ELR (cell line): ENCODE measurements around the gene JARID2.

Experiments used
- DNase-seq: peaks from one replicate; pipeline ENCODE4 v3.0.0-alpha.2; 2015; ENCODE audit warnings: low read depth

The JARID2 gene

DNA sequence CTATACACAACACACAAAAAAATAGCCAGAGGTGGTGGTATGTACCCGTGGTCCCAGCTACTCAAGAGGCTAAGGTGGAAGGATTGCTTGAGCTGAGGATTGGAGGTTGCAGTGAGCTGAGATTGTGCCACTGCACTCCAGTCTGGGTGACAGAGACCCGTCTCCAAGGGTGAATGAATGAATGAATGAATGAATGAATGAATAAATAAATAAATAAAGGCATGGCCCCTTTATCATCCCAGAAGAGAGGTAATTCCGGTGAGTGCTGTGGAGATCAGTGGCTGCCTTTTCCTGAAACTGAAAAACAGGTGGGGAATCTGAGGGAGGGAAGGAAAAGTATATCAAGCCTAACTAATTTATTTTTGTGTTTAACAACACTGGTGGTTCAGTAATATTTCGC lies 90.0 kb downstream of the JARID2 start:
- DNase-seq: no peak

DNA sequence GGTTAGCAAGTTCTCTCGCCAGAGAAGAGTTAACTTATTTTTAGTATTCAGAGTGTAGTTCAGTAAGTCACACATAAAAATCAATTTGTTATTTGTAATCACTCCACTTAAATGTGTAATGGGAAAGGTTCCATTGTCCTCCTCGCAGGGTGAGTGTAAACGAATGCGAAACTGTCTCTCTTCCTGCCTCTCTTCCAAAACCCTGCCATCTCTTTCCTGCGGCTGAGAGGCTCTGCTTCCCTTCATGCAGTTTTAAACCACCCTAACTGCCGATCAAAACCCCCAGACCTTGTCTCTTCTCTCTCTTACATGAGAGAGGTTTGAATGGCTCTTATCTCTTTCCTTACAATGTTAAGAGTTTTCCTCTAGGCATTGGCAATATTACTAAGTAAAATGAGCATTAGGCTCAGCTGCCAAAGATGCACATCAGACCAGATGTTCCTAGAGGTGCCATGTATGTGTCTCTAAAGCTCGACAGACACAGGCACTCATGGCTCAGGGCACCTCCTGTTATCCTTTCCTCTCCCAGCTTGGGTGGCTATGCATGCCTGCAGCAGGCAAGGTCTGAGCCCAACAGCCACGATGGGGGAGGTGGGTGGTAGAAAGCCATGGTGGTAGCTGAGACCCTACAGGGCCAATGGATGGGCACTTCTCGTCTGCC lies 91.2 kb downstream of the JARID2 start:
- no peak for DNase-seq

DNA sequence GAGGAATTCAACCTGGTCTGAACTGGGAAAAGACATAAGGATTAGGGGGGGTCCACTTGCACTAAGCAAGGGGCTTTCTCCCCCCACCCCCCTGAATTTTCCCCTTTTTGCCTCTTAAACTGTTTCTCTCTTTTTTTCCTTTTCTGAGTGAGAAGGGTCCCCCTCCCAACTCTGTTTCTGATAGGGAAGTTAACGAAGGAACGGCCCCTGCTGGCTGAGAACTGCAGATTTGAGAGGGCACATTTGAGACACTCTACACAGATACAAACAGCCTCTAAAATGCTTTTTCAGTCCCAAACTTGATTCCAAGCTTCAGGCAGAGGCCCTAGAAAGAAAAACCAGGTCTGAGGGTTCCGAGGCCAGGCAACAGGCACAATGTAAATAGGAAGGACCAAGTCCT lies 91.7 kb downstream of the JARID2 start:
- DNase-seq: no peak

DNA sequence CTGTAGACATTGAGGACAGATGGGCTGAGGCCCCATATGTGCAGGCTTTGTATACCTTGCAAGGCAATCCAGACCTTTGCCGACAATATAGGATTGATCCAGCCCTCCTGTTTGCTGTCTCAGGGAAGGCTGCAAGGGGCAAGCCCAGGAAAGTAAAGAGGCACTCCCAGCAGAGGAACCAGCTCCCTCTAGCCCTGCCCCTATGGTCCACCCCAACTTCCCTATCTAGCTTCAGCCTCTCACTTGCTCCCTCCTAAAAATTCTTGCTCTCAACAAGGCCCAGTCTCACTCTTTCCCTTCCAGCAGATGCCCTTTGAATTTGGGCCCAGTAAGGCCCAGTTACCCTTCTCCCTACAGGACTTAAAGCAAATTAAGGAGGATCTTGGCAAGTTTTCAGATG lies 92.6 kb downstream of the JARID2 start:
- no peak for DNase-seq

DNA sequence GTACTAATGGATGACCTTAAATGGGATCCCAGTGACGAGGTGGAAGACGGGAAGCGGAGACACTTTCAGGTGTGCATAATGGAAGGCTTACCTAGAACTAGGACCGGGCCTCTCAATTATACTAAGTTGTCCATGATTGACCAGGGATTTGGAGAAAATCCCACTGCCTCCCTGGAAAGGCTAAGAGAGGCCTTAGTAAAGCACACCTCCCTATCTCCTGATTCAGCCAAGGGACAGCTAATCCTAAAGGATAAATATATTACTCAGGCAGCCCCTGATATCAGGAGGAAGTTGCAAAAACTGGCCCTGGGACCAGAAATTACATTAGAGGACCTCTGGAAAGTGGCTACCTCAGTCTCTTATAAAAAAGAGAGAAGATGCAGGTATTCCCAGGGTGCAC lies 93.2 kb downstream of the JARID2 start:
- DNase-seq: no peak

DNA sequence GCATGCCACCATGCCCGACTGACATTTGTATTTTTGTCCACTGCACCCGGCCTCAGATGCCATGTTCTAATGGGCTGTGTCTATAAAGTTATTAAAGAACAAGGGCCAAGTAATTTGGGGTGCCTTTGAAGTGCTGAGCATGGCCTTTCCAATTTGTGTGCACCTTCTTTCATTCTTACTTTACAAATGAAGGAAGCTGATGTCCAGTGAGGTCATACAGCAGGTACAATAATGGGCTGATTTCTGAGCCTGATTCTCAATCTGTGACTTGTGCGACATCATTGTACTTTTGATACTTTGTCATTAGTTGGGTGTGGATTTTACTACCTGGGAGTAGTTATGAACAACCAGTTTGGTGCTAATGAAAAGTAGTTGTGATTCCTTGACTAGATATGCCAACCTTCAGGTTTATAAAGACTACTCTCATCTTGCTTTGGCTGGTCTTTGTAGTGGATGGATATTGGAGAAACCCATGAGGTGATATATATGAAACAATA lies 94.3 kb downstream of the JARID2 start:
- DNase-seq: no peak

DNA sequence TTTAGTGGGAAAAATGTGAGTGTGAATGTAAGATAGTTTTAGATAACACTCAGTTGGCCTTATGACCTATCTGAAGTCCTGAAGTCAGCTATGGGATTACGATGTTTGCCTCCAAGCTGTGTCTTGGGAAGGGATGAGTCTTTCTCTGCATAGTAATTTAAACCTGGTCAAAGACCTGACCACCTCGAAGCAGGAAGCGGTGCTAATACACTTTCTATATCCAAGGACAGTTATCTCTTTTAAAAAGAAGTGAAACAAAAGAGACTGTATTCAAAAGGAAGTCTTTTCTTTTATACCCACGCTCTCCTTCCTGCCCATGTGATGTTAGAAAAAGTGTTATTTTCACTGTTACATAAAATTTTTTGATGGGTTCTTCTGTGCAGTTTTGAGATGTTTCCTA lies 94.9 kb downstream of the JARID2 start:
- no peak for DNase-seq

DNA sequence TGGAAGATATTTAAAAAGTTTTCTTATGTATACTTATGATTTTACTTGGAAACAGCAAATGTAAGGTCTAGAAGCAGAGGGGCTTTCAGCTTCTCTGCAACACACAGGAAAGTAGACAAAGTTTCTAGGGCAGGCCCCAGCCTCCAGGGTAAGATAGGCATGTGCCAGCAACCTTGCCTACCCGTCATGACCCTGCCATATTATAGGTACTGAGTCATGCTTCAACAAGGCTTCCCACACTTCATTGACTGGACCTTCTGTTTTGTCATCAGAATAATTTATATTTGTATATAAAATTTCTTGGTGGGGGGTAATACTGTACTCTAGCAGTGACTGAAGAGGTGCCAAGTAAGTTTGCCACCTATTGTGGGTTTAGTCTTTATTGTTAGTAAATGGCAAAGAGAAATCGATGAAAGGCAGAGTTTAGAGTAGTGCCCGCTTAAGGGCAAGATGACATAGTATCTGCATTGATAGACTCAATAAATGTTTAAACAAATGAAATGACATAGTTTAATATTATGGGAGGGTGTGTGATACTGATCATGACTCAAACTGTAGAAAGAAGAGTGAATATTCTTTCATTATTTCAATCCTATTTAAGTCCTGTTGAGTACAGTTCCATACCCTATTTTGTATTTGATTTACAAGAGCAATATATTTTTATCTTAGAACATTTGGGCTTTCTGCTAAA lies 95.6 kb downstream of the JARID2 start:
- DNase-seq: peak; percentile 65

DNA sequence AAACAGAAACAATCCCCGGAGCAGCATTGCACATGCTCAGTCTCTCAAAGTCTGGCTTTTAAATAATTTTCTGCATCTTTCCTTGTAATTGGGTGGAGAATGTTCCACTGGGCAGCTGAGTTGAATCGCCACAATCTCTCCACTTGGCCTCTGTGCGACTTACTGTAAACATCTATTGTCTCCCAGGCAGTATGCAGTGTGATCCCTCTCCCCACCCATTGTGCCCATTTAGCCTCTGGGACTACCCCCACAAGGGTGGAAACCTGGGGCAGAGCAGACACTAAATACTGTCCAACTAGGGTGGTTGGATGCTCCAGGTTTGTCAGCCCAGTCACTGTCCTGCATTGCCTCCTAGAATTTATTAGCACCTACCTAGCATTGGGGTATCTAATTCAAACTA lies 96.2 kb downstream of the JARID2 start:
- DNase-seq: no peak

DNA sequence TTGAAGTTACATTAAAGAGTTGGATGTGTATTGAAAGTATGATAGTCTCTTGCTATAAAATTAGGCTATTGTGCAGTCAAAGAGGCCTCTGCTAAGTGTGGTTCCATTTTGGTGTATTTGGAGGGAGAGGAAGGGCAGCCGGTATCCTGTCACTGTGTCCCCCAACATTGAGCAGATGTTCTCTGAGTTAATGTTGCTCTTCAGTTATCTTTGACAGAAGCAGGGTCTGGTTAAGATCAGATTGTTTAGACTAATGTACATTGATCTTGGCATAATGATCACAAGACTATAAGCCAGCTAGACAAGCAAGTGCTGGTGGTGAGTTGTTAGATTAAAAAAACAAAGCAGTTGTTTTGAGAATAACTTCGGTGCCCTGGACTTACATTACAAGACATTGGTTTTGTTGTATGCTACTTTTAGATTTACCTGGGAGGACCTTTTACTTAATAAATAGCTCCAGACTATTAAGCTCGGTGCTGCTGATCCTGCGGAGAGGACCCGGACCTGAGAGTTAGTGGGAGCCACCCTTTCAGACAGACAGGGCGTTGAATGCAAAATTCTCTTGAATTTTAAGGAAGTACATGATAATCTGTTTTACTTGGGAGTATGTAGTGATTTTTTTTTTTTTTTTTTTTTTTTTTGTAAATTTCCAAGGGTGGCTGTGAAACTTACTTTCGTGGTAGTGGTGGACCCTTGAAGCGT lies 97.8 kb downstream of the JARID2 start:
- no peak for DNase-seq

DNA sequence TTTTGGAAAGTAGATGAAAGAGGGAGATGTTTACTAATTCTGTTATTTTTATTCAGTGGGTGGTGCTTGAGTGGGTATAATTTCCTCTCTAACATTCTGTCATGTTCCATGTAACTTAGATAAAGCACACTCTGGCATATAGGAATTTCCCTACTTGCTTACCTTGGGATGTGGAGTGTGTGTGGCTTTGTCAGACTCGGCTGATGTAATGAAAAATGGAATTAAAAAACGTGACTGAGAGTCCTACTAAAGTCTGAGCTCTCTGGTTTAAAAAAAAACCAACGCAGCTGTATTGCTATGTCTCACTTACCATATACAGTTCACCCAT lies 98.3 kb downstream of the JARID2 start:
- DNase-seq: no peak

DNA sequence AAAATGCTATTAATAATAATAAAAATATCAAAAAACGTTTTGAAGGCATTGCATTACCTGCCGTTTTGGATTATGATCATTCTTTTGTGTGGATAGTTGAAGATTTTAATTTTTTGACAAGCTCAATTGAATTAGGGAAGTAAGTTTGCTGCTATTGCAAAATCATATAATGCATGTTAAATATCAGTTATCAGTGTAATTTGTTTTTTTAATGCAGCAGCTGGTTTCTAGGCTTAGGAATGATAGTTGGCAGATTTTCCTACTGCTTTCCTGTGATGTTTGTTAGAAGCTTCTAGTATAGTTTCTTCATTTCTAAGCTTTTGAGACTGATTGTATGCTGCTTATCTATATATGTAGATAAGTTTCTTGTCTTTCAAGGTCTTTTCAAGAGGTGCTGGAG lies 99.0 kb downstream of the JARID2 start:
- DNase-seq: no peak

DNA sequence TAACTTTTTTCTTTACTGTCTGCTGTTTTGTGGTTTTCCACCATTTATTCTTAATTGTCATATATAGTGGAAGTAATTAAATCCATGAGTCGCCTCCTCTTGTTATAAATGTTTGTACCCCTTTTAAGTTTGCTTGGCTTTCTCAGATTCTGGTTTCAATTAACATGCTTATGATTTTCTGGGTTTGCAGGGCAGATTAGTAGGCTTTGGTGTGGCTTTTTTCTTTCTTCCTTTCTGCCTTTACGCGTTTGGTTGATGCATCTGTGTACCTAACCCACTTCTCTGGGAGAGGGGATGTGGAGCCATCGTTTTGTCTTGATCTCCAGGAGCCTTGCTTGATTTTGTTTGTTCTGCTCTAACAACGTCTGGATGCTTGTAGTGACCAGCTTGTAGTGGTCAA lies 100.4 kb downstream of the JARID2 start:
- no peak for DNase-seq

DNA sequence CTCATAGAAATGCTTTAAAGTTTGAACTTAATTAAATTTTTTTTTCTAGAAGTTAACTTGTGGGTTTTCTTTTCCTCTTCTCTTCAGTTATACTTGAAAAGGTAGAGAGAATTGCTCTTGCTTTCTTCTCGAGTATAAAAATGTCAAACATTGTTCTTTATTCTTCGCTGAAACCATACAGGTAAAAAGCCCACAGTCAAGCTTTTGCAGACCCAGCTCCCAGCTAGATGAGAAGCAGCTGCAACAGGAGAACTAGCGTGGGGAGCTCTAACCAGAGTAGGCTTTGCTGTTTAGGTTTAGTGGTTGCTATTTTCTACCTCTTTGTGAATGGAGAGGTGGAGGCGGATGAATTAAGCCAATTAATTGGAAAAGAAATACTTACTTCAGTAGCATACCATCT lies 102.7 kb downstream of the JARID2 start:
- DNase-seq: no peak

DNA sequence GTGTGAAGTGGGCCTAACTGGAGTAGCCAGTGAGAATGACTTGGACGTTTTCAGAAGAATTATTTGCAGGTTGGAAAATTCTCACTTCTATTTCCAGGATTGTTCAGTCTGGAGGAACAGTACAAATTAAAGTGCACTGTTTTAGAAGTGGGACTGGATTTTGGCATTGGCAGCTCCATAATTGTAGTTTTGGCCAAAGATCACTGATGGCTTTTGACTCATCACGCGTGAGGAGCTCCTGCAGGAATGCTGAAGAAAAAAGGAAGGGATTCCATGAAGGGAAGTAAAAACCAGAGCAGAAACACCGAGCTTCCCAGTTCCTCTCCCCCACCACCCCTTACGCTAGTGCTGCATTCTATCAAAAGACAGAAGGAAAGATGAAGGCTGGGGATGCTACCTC lies 103.5 kb downstream of the JARID2 start:
- DNase-seq: no peak

DNA sequence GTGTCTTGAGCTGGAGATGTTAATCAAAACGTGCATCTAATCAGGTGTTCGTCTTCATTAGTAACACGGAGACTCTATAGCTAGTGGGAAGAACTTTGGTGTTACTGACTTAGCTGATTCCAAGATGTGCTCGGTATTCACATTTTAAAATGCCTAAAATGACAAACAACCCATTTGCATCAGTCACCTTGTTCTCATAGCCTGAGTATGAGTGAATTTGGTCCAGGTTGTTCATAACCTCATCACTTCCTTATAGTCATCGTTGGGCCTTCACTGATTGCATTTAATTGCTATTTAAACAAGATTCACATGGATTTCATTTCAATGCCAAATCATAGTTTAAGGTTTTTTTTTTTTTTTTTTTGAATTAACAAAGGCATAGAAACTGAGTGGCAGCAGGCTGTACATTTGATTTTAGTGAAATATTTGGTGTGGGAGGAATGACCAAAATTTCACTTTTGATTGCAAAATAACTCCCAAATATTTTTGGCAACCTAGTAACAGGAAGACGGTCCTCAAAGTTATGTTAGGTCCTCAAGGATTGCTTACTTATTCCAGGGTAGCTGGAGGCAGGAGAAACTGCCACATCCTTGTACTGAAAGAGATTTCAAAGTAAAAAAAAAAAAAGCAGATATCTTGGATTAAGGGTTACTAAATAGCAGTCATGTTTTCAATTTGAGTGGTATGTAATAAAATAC lies 104.7 kb downstream of the JARID2 start:
- DNase-seq: peak; percentile 28

DNA sequence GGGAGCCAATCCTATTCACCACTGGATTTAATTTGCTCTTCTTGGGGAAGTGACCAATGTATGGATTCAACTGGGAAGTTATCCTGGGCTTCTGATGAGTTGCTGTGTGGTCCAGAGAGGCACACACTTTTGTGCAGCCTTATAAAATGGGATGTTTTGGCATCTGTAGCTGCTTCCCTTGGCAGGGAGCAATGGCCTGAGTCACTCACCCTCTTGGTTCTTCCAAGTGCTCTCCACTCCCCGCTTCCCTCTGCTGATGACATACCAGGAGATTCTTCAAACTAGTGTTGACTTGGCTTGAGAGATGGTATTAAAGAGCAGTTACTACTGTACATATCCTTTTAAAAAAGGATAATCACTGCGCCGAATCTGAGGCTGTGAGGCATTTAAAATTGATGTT lies 105.8 kb downstream of the JARID2 start:
- peak; percentile 59 for DNase-seq

DNA sequence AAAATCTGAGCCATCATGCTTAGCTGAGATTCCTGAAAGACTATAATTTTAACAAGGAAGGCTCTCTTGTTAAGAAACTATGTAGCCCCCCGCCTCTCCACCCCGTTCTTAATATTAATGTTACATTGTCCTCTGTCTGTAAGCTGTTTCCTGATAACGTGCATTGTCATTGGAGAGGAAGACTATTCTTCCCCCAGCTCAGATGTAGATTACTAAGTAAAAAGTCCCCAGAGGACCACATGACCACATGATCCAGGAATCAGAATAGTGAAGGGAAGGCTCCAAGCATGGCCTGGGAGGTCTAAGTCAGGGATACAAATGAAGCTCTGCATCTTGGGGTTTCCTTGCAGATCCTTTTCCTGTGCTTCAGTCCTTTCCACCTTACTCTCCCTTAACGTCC lies 106.4 kb downstream of the JARID2 start:
- DNase-seq: no peak

DNA sequence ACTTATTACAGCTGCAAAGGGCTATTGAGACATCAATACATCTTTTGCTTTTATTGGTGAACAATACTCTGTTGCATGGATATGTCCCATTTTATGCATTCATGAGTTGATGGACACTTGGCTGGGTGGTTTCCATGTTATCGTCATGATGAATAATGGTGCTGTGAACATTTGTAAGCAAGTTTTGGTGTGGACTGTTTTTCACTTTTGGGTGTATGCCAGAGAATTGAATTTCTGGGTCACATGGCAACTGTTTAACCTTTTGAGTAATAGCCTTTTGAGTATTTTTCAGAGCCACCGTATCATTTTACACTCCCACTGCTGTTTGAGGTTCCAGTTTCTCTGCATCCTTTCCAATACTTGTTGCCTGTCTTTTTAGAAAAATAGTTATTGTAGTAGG lies 107.0 kb downstream of the JARID2 start:
- no peak for DNase-seq

DNA sequence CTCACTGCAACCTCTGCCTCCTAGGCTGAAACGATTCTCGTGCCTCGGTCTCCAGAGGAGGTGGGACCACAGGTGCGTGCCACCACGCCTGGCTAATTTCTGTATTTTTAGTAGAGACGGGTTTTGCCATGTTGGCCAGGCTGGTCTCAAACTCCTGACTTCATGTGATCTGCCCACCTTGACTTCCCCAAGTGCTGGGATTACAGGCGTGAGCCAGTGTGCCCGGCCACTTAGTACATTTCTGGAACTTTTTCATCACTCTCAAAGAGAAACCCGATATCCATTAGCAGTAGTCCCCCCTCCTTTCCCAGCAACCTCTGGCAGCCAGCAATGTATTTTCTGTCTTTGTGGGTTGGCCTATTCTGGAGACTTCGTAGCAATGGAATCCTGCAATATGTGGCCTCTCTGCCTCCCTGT lies 109.8 kb downstream of the JARID2 start:
- no peak for DNase-seq

DNA sequence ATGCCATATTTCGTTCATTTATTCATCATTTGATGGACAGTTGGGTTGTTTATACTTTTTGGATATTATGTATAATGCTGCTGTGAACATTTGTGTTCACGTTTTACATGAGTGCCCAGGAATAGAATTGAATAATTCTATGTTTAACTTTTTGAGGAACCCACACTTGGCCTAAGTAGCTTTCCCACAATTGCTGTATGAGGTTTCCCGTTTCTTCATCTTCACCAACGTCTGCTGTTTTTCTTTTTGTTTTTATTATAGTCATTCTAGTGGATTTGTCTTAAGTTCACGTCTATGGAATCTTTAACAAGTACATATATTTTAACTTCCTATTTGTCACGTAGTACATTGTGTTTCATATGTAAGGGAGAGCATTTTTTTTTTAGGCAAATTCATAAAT lies 110.3 kb downstream of the JARID2 start:
- DNase-seq: no peak

DNA sequence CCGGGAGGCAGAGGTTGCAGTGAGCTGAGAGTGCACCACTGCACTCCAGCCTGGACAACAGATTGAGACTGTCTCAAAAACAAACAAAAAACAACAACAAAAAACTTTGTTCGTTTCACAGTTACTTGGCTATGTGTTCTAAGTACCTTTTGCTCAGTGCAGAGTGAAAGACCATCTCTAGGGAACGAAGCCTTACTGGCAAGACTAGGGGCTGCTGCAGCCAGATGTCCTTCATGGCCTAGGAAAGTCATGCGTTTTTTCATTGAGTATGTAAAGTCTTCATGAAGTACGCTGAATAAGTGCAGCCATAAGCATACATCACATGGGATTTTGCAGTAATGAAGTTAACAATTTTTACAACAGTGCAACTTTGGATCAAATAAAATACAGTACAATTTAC lies 111.1 kb downstream of the JARID2 start:
- DNase-seq: no peak

DNA sequence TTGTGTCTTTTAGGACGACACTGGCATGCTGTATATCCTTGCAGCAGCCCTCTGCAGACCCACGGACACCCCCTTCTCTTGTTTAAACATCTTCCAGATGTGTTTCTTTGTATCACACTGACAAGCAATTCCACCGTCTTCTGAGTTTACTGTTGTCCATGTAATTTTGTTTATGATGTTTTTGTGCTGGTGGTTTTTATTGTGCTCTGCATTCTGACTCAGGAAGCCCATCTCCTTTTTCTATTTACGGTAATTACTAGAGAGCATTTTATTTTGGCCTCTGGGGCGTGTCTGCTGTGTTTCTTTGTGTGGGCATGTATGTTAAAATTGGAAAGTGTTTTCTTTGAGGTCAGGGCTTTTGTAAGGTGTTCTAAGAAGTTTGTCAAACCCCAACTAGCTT lies 111.9 kb downstream of the JARID2 start:
- no peak for DNase-seq
